Measurements from ENCODE around the gene LRP5.

DNA sequence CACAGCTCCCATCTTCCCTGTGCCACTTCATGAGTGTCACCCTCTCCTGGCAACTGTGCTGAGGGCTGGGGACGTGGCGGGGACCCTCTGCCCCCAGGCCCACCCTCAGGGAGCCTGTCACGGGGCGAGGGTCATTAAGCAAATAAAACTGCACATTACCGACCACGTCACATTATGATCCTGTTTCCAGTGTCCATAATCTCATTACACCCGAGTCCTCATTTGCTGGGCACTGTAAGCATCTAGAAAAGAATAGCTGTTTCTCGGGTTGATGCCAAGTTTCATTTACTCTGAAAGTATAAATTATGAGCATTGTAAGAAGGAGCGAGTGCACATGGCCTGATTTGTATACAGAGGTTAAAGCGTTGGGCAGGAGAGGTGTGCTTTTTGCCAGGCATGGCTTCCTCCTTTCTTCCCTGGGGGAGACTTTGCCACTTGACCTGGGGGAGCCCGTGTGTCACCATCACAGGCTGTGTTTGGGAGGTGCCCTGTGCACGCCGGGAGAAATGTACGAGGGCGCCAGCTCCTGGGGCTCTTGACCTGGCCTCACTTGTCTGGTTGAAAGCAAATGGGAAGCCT, 50.5 kb downstream of the LRP5 start:
- TF ChIP-seq, protein P1, sequence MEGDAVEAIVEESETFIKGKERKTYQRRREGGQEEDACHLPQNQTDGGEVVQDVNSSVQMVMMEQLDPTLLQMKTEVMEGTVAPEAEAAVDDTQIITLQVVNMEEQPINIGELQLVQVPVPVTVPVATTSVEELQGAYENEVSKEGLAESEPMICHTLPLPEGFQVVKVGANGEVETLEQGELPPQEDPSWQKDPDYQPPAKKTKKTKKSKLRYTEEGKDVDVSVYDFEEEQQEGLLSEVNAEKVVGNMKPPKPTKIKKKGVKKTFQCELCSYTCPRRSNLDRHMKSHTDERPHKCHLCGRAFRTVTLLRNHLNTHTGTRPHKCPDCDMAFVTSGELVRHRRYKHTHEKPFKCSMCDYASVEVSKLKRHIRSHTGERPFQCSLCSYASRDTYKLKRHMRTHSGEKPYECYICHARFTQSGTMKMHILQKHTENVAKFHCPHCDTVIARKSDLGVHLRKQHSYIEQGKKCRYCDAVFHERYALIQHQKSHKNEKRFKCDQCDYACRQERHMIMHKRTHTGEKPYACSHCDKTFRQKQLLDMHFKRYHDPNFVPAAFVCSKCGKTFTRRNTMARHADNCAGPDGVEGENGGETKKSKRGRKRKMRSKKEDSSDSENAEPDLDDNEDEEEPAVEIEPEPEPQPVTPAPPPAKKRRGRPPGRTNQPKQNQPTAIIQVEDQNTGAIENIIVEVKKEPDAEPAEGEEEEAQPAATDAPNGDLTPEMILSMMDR (IDR thresholded peaks at IDR 0.05 in 2 of 3, conservative IDR thresholded peaks at IDR 0.05 in 1 of 3; ENCODE audit: borderline replicate concordance in 1 of 3, insufficient read depth in 1 of 3, low read depth in 2 of 3, low read length in 2 of 3), result no peak
- TF ChIP-seq EZH2 (IDR thresholded peaks at IDR 0.05), result no peak
- no peak for TF ChIP-seq POLR2A (IDR thresholded peaks at IDR 0.05; ENCODE audit: borderline replicate concordance, extremely low read depth, insufficient read depth, insufficient read length)

All from HCT116 (cell line).